SU-DHL-6 (cell line): ENCODE data around the gene FKBP8.
"Not testable (repeated sequence)": the region's sequence is repeated elsewhere in the genome, so short reads cannot be mapped to it uniquely, and the experiment has no call there.

Source experiments
- H2AFZ ChIP-seq: fragments of 200-600 bp; sonication (generic); 2 replicates; pipeline ENCODE4 v1.6.1; 2014; ENCODE audit warnings: low read depth, mild to moderate bottlenecking, moderate library complexity, mixed read lengths, antibody characterized with exemption, low read length; ENCODE audit not compliant: severe bottlenecking
- H3F3A ChIP-seq: fragments of 200-600 bp; shearing (Covaris generic); 2 replicates; pipeline ENCODE4 v1.6.0; 2016; ENCODE audit warnings: antibody characterized with exemption, mild to moderate bottlenecking; ENCODE audit not compliant: insufficient read depth
- H3K27ac ChIP-seq: fragments of 200-600 bp; sonication (generic); 2 replicates; pipeline ENCODE4 v1.5.1; 2016; ENCODE audit warnings: low read depth, mild to moderate bottlenecking, low read length, moderate library complexity, mixed read lengths
- H3K27me3 ChIP-seq: fragments of 200-600 bp; sonication (generic), shearing (Covaris generic); 2 replicates; pipeline ENCODE4 v1.6.0; 2014; ENCODE audit warnings: mild to moderate bottlenecking, low read length
- H3K36me3 ChIP-seq: fragments of 200-600 bp; sonication (generic); 2 replicates; pipeline ENCODE4 v1.6.1; 2014; ENCODE audit warnings: mild to moderate bottlenecking, low read length, mixed read lengths
- H3K4me2 ChIP-seq: fragments of 300-600, 200-600 bp; shearing (Covaris generic), sonication (generic); 2 replicates; pipeline ENCODE4 v1.6.0; 2014; ENCODE audit warnings: low read length, low read depth, mild to moderate bottlenecking; ENCODE audit not compliant: poor library complexity, severe bottlenecking
- H3K4me3 ChIP-seq: fragments of 200-600 bp; sonication (generic); 2 replicates; pipeline ENCODE4 v1.5.1; 2014; ENCODE audit warnings: antibody characterized with exemption, low read length, mild to moderate bottlenecking, mixed read lengths; ENCODE audit not compliant: insufficient read depth, poor library complexity, severe bottlenecking
- H3K79me2 ChIP-seq: fragments of 200-600 bp; sonication (generic); 2 replicates; pipeline ENCODE4 v1.6.1; 2014; ENCODE audit warnings: mild to moderate bottlenecking, low read length, moderate library complexity; ENCODE audit not compliant: insufficient read depth
- H3K9ac ChIP-seq: fragments of 200-600 bp; sonication (generic); 2 replicates; pipeline ENCODE4 v1.7.0; 2014; ENCODE audit warnings: mild to moderate bottlenecking, low read length
- H3K9me2 ChIP-seq: fragments of 200-600 bp; sonication (generic); replicated peaks from 2 replicates; pipeline ENCODE4 v1.6.1; 2014; ENCODE audit warnings: low read length; ENCODE audit not compliant: insufficient read depth
- H3K9me3 ChIP-seq: fragments of 200-600 bp; sonication (generic); 2 replicates; pipeline ENCODE4 v1.6.1; 2014; ENCODE audit warnings: low read length, mixed read lengths; ENCODE audit not compliant: insufficient read depth
- H4K20me1 ChIP-seq: fragments of 200-600 bp; sonication (generic); 2 replicates; pipeline ENCODE4 v1.6.1; 2014; ENCODE audit warnings: low read depth, mild to moderate bottlenecking, antibody characterized with exemption, low read length, moderate library complexity, mixed read lengths
- EZH2phosphoT487 ChIP-seq: fragments of 200-600 bp; sonication (generic), shearing (Covaris generic); conservative IDR thresholded peaks from 2 replicates; pipeline ENCODE4 v1.6.1; 2018; ENCODE audit warnings: mild to moderate bottlenecking, antibody characterized with exemption, low read length, moderate library complexity, mixed read lengths
- TF ChIP-seq, protein P1 (sequence below): fragments of 200-600 bp; sonication (generic); IDR thresholded peaks from one replicate; pipeline ENCODE4 v1.5.1; 2017; ENCODE audit warnings: antibody characterized with exemption, mild to moderate bottlenecking, low read length, moderate library complexity; ENCODE audit not compliant: insufficient read depth, poor library complexity, severe bottlenecking

Gene FKBP8

GRCh38 chr19:18531485-18531884, 11.9 kb downstream of the FKBP8 start:
- Histone ChIP-seq H3F3A (no peaks in the 10 kb centered on the region), H3K9me2 (no peaks in the 10 kb centered on the region), H3K9me3 (no peaks in the 10 kb centered on the region), H3K9ac (no peak overlapping the region), H3K36me3 (no peaks in the 10 kb centered on the region), H3K79me2 (no peaks in the 10 kb centered on the region), H2AFZ (no peak overlapping the region), H3K27ac (no peak overlapping the region), H3K4me3 (no peak overlapping the region), H3K27me3 (no peaks in the 10 kb centered on the region), H4K20me1 (no peaks in the 10 kb centered on the region), H3K4me2 (no peak overlapping the region)
- TF ChIP-seq, protein P1, sequence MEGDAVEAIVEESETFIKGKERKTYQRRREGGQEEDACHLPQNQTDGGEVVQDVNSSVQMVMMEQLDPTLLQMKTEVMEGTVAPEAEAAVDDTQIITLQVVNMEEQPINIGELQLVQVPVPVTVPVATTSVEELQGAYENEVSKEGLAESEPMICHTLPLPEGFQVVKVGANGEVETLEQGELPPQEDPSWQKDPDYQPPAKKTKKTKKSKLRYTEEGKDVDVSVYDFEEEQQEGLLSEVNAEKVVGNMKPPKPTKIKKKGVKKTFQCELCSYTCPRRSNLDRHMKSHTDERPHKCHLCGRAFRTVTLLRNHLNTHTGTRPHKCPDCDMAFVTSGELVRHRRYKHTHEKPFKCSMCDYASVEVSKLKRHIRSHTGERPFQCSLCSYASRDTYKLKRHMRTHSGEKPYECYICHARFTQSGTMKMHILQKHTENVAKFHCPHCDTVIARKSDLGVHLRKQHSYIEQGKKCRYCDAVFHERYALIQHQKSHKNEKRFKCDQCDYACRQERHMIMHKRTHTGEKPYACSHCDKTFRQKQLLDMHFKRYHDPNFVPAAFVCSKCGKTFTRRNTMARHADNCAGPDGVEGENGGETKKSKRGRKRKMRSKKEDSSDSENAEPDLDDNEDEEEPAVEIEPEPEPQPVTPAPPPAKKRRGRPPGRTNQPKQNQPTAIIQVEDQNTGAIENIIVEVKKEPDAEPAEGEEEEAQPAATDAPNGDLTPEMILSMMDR = no peak

- Histone ChIP-seq H3K36me3 (no peaks in the 10 kb centered on the region), H3F3A (no peaks in the 10 kb centered on the region), H3K9me2 (no peaks in the 10 kb centered on the region), H4K20me1 (no peaks in the 10 kb centered on the region), H3K4me3 (no peak overlapping the region), H2AFZ (no peak overlapping the region), H3K27ac (no peak overlapping the region), H3K9ac (no peak overlapping the region), H3K9me3 (no peaks in the 10 kb centered on the region), H3K4me2 (no peak overlapping the region), H3K27me3 (no peaks in the 10 kb centered on the region), H3K79me2 (no peaks in the 10 kb centered on the region)
- no peak for TF ChIP-seq EZH2phosphoT487
- TF ChIP-seq, protein P1 = no peak
These were observed 13.6 kb downstream of the FKBP8 start for GRCh38 chr19:18529782-18530181.

- TF ChIP-seq, protein P1 = no peak
- no peak for TF ChIP-seq EZH2phosphoT487
- Histone ChIP-seq H3K36me3 (no peaks in the 10 kb centered on the region), H2AFZ (no peak overlapping the region), H3K9ac (no peak overlapping the region), H3K27ac (no peak overlapping the region), H3K4me3 (no peak overlapping the region), H3K4me2 (no peak overlapping the region), H3K79me2 (peaks cover 3% of the 10 kb centered on the region; the same call in 1 of the 2 replicates), H4K20me1 (no peaks in the 10 kb centered on the region), H3F3A (no peaks in the 10 kb centered on the region), H3K9me2 (no peaks in the 10 kb centered on the region), H3K9me3 (no peaks in the 10 kb centered on the region), H3K27me3 (no peaks in the 10 kb centered on the region)
These were observed 17.1 kb downstream of the FKBP8 start for GRCh38 chr19:18526316-18526715.

- H3K27me3 ChIP-seq = no peaks in the 10 kb centered on the region
- H3K36me3 ChIP-seq = no peaks in the 10 kb centered on the region
- no peak overlapping the region for H3K4me3 ChIP-seq
- no peaks in the 10 kb centered on the region for H4K20me1 ChIP-seq
- no peaks in the 10 kb centered on the region for H3K9me3 ChIP-seq
- H2AFZ ChIP-seq = no peak overlapping the region
- H3F3A ChIP-seq = no peaks in the 10 kb centered on the region
- H3K4me2 ChIP-seq = no peak overlapping the region
- peaks cover 28% of the 10 kb centered on the region for H3K79me2 ChIP-seq
- no peaks in the 10 kb centered on the region for H3K9me2 ChIP-seq
- TF ChIP-seq EZH2phosphoT487 = no peak
- TF ChIP-seq, protein P1 = no peak
- no peak overlapping the region for H3K9ac ChIP-seq
- no peak overlapping the region for H3K27ac ChIP-seq
These were observed 19.5 kb downstream of the FKBP8 start for GRCh38 chr19:18523841-18524240.

DNA sequence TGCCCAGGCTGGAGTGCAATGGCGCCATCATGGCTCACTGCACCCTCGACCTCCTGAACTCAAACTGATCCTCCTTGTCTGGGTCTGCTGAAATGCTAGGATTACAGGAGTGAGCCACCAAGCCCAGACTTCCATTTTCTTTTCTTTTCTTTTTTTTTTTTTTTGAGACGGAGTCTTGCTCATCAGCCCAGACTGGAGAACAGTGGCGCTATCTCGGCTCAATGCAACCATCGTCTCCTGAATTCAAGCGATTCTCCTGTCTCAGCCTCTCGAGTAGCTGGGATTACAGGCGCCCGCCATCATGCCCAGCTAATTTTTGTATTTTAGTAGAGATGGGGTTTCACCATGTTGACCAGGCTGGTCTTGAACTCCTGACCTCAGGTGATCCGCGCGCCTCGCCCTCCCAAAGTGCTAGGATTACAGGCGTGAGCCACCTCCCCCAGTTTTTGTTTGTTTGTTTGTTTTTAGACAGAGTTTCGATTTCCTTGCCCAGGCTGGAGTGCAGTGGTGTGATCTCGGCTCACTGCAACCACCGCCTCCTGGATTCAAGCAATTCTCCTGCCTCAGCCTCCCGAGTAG, 20.4 kb downstream of the FKBP8 start:
- H3K4me2 ChIP-seq = peak overlapping the region; percentile 51
- peaks cover 37% of the 10 kb centered on the region for H3K79me2 ChIP-seq
- H3K27me3 ChIP-seq, H3K9me2 ChIP-seq, H4K20me1 ChIP-seq, H3F3A ChIP-seq, H3K27ac ChIP-seq, H3K9me3 ChIP-seq, H3K36me3 ChIP-seq: not testable (repeated sequence)
- H3K9ac ChIP-seq = peak overlapping the region; percentile 40; the same call in 1 of the 2 replicates
- peak overlapping the region; percentile 75 for H2AFZ ChIP-seq
- peak overlapping the region; percentile 34 for H3K4me3 ChIP-seq
